ENCODE results near the gene LACRT.

LACRT gene

GRCh38 chr12:54601841-54602240, 32.9 kb downstream of the LACRT start:
- DNase-seq (ENCODE audit: low read depth): no peak

- no peak for DNase-seq (ENCODE audit: low read depth)
These were observed 35.7 kb downstream of the LACRT start for GRCh38 chr12:54598970-54599369.

- DNase-seq (ENCODE audit: low read depth): peak; percentile 13
These were observed 38.2 kb downstream of the LACRT start for GRCh38 chr12:54596526-54596946.

GRCh38 chr12:54595471-54595870, 39.2 kb downstream of the LACRT start:
- no peak for DNase-seq (ENCODE audit: low read depth)

GRCh38 chr12:54593725-54594124, 41.0 kb downstream of the LACRT start:
- DNase-seq (ENCODE audit: low read depth): no peak

DNA sequence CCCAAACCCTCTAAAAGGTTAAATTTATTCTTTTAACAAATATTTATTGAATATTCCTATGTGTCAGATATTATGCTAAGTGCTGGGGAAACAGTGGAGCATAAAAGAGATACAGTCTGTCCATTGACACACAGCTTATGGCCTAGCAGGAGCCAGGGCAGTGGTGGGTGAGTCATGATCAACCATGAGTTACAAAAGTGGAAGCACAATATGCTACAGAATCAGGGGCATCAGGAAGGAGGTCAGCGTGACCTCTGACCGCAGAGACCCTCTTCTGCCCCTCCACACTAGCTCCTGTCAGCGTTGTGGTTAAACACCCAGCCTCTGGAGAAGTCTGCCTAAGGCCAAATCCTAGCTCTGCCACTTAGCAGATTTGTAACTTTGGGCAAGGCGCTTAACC, 41.6 kb downstream of the LACRT start:
- no peak for DNase-seq (ENCODE audit: low read depth)

- no peak for DNase-seq (ENCODE audit: low read depth)
These were observed 42.4 kb downstream of the LACRT start for GRCh38 chr12:54592316-54592715.

DNA sequence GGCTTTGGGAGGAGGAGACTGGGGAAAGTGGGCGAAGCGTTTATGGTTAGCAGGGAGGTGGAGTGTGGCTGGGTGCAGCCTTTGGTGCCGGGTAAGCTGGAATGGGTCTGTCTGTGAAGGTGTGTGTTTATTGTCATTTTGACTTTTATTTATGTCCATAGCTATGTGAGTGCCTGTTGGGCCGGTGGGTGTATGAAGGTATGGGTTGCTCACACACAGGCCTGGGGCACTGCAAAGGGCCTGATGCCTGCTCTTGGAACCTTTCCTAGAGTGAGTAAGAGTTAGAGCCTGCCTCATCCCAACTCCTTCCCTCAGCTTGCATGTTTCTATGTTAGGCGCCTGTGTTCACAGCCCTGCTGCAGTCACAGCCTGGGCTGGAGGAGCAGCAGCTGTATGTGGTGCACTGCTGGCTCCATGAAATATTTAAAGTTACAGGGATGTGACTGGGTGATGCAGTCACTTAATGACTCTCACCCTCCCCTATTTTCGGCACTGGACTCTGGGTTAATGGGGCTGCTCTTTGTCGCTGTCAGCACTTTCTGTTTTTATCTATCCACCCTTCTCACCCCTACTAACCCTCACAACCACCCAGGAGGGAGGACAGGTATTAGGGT, 43.6 kb downstream of the LACRT start:
- DNase-seq (ENCODE audit: low read depth): no peak

GRCh38 chr12:54589964-54590363, 44.7 kb downstream of the LACRT start:
- DNase-seq (ENCODE audit: low read depth): no peak

GRCh38 chr12:54588890-54589267, 45.8 kb downstream of the LACRT start:
- no peak for DNase-seq (ENCODE audit: low read depth)

DNA sequence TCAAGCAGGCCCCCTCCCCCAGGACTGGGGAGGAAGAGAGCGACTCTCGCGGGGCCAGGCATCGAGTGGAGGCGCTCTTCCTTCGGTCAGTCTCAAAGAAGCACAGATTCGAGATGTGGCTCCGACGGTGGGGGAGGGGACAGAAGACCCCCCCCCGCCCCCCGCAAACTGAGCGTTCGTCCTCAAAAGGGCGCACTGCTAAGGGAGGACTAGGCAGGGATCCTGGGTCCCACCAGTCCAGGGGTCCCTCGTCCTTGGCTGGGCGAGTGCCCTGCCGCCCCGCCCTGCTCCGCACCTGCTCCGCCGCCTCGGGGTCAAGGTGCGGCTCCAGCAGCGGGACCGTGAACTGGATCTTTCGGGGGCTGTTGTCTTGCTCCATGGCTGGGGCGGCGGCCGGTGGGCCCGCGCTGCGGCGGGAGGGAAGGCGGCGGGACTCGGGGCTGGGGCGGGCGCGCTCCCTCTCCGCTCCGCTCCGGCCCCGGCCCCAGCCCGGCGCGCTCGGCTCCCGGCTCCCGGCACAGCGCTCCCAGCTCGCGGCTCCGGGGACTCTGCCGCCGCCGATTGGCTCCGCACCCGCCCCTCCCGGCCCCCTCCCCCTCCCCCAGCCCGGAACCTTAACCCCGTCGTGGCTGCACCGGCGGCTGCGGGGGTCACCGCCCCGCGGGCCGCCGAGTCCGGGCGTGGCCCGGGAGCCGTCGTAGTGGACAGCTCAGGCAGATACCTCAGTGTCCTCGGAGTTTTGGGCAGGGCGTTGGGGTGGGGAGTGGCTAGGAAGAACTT, 46.4 kb downstream of the LACRT start, which contains the start of gene PPP1R1A:
Gene PPP1R1A (minus strand): TSS at position 550 of the 780 bp plus-strand sequence. CDS start 171 bp downstream, at position 379.
- DNase-seq (ENCODE audit: low read depth): no peak

DNA sequence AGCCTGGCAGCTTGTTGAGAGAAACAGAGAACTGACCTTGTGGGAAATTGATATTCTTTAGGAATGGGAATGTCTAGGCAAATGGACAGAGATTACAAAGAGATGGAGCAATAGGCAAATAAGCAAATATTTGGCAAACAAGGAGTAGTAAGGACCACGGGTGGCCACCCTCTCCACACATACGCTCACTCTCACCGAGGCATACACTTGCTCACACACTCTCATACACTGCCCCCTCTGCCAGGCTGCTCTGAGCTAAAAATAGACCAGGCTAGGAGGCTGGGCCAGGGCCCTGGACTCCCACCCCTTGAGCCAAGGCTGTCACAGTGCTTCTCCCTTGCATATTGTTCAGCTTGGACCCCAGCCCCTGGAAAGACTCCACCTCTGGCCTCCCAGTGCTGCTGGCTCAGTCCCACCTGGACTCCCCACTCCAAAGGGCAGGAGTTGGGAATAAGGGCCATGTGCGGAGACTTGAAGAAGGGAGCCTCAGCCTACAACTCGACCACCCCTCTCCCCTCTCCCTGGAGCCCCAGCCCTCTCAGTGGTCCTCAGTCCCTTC, 47.3 kb downstream of the LACRT start:
- DNase-seq (ENCODE audit: low read depth): no peak

GRCh38 chr12:54586620-54587019, 48.1 kb downstream of the LACRT start:
- no peak for DNase-seq (ENCODE audit: low read depth)

DNA sequence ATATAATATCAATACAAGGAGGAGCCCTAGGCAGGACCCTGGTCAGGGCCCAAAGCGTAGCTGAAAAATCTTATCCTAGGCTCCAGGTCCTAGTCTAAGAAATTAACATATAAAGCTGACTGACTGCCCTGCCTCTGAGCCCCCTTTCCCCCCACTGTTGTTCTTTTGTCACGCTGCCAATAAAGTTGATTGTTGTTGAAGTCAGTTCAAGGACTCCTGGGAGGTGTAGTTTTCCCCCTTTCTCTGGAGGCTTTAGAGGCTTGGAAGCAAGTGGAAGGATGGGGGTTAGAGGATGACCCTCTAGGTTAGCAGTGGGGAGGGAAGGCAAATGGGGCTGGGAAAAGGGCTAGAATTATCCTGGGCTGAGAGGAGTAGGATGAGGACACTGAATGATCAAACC, 49.5 kb downstream of the LACRT start:
- no peak for DNase-seq (ENCODE audit: low read depth)

- no peak for DNase-seq (ENCODE audit: low read depth)
These were observed 50.6 kb downstream of the LACRT start for GRCh38 chr12:54584128-54584527.

GRCh38 chr12:54583726-54584125, 51.0 kb downstream of the LACRT start:
- DNase-seq (ENCODE audit: low read depth): no peak

DNA sequence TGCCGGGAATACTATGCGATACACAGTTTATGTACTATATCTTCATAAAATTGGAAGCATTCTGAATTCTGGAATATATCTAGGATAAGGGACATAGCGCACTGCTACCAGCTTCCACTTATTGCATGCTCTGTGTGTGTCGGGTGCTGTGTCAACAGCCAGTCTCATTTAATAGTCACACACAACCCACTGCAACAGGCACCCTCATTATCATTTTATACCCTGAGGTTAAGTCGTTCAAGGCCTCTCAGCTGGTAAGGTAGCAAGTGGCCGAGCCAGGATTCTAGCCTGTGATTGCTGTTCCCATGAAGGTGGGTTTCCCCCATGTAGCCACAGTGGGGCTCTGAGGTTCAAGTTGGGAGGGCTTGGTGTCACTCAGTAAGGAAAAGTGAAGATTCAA, 53.3 kb downstream of the LACRT start:
- DNase-seq (ENCODE audit: low read depth): no peak
